Naive thymus-derived CD8-positive, alpha-beta T cell (primary cell): ENCODE measurements around the gene COPZ1. TPM values are rescaled to one million over a fixed set of nuclear protein-coding genes. Genes with fewer than 3 reads are reported as not detected.

Experiments
- ATAC-seq, 2 donors: fragments of 150-1000 bp; cut with Tn5 transposase in 1 of 2; sonication (Bioruptor Pico), chemical (Tn5 transposase) in 1 of 2; 1 replicate in 1 of 2; 2 replicates in 1 of 2; pipeline ENCODE4 v1.10.0; 2021; ENCODE audit warnings: mild to moderate bottlenecking in 2 of 2, moderate library complexity in 2 of 2
- POLR2A ChIA-PET: fragments of 350-600 bp; sonication (Branson Sonifier 250); formaldehyde crosslinking; loops from one replicate; lab custom pipeline; 2021; ENCODE audit warnings: antibody characterized with exemption; lab: Charles Lee
- DNase-seq, 10 donors: peaks; one replicate each; pipeline versions ENCODE4 v3.0.0 to v3.0.0-alpha.2; 2020 to 2022
- H3K27ac Mint-ChIP-seq, 10 donors: one replicate each; pipeline ENCODE4 v1.8.0; 2020 to 2022; ENCODE audit warnings: mild to moderate bottlenecking in 10 of 10, mixed read lengths in 10 of 10, moderate library complexity in 4 of 10, inconsistent platforms in 1 of 10
- H3K27me3 Mint-ChIP-seq, 5 donors: one replicate each; pipeline ENCODE4 v1.8.0; 2021 to 2022; ENCODE audit warnings: mixed read lengths in 5 of 5
- H3K36me3 Mint-ChIP-seq, 3 donors: one replicate each; pipeline ENCODE4 v1.8.0; 2020 to 2022; ENCODE audit warnings: mixed read lengths in 3 of 3, mild to moderate bottlenecking in 2 of 3, inconsistent platforms in 1 of 3
- H3K4me1 Mint-ChIP-seq, 4 donors: one replicate each; pipeline ENCODE4 v1.8.0; 2021 to 2022; ENCODE audit warnings: mixed read lengths in 4 of 4
- H3K4me3 Mint-ChIP-seq, 10 donors: one replicate each; pipeline ENCODE4 v1.8.0; 2020 to 2022; ENCODE audit warnings: mild to moderate bottlenecking in 10 of 10, mixed read lengths in 10 of 10, moderate library complexity in 6 of 10, inconsistent platforms in 1 of 10
- H3K9me3 Mint-ChIP-seq, 9 donors: one replicate each; pipeline ENCODE4 v1.8.0; 2020 to 2022; ENCODE audit warnings: mixed read lengths in 9 of 9, mild to moderate bottlenecking in 3 of 9, inconsistent platforms in 1 of 9, moderate library complexity in 1 of 9
- microRNA-seq: library from miRNA; unstranded; fragments of <30 nt; microRNA quantifications from one replicate; pipeline ENCODE4 v1.2.0, GENCODE V29; 2022; ENCODE audit warnings: borderline microRNAs expressed
- polyA plus RNA-seq, 3 donors: library from polyadenylated mRNA; unstranded; fragments of 300-500 nt; fragmentation: Illumina TruSeq; gene quantifications; one replicate each; pipeline ENCODE4 v1.2.3, GENCODE V29; 2021
- total RNA-seq, 8 experiments: library from RNA in 2 of 8; stranded (reverse) in 2 of 8; gene quantifications; one replicate each; pipeline ENCODE4 v1.2.3 and lab custom pipeline; 2021 to 2026

The COPZ1 gene
- total and polyA plus RNA-seq, 5 experiments from 2014 or later = 79.0 to 152 (median 128) TPM

- Mint-ChIP-seq H3K27ac (no peak overlapping the region), H3K4me1 (peaks cover 17 to 32% (median 31%) of the 10 kb centered on the region in 4 donors)
- POLR2A ChIA-PET = interaction anchor here (0.5 to 1.1 kb wide), 2 partner anchors 23 to 99 kb away, joined by 3 to 6 read pairs; no protein-coding TSS in a partner anchor
Observed at GRCh38 chr12:54395545-54395944, 70.6 kb downstream of the COPZ1 start.

GRCh38 chr12:54397157-54397556, 72.2 kb downstream of the COPZ1 start:
- Mint-ChIP-seq H3K9me3 (no peaks in the 10 kb centered on the region), H3K27ac (peak overlapping the region in 3 of 10 donors; percentile 12 to 35 (median 27)), H3K36me3 (peaks cover 9 to 80% (median 29%) of the 10 kb centered on the region in 3 donors), H3K4me3 (no peak overlapping the region), H3K4me1 (peaks cover 10 to 23% (median 18%) of the 10 kb centered on the region in 4 donors), H3K27me3 (no peaks in the 10 kb centered on the region)
- DNase-seq (no peak), ATAC-seq (no peak)
- POLR2A ChIA-PET = interaction anchor here (5.3 kb wide), 1 partner anchor 19 kb away, joined by 99 read pairs; the partner anchor contains the start of gene ITGA5

More at GRCh38 chr12:54395545-54395944, 70.6 kb downstream of the COPZ1 start:
- ATAC-seq = no peak
- no peaks in the 10 kb centered on the region for H3K9me3 Mint-ChIP-seq
- H3K4me3 Mint-ChIP-seq = peak overlapping the region in 1 of 10 donors; percentile 34
- H3K36me3 Mint-ChIP-seq = peaks cover 9 to 64% (median 20%) of the 10 kb centered on the region in 3 donors
- no peak for DNase-seq
- no peaks in the 10 kb centered on the region for H3K27me3 Mint-ChIP-seq

- Mint-ChIP-seq H3K27ac (peak overlapping the region in 2 of 10 donors; percentile 40), H3K4me3 (no peak overlapping the region), H3K9me3 (no peaks in the 10 kb centered on the region), H3K4me1 (peaks cover 9 to 18% (median 16%) of the 10 kb centered on the region in 4 donors), H3K27me3 (no peaks in the 10 kb centered on the region), H3K36me3 (peaks cover 9 to 90% (median 29%) of the 10 kb centered on the region in 3 donors)
- DNase-seq = no peak
- POLR2A ChIA-PET = interaction anchor here (1.1 to 5.3 kb wide), 3 partner anchors 18 to 99 kb away, joined by 4 to 99 read pairs (median 61); partner anchors contain the start of genes ITGA5 and NCKAP1L
- ATAC-seq = no peak
Observed at GRCh38 chr12:54398218-54398617, 73.3 kb downstream of the COPZ1 start.

- peak overlapping the region in 8 of 10 donors; percentile 0 to 74 (median 36) for H3K27ac Mint-ChIP-seq
- no peaks in the 10 kb centered on the region for H3K27me3 Mint-ChIP-seq
- peaks cover 5 to 10% (median 10%) of the 10 kb centered on the region in 4 donors for H3K4me1 Mint-ChIP-seq
- ATAC-seq (peak; percentile 94 to 99), DNase-seq (peak; percentile 77 to 96 (median 87))
- H3K9me3 Mint-ChIP-seq = no peaks in the 10 kb centered on the region
- POLR2A ChIA-PET = interaction anchor here (1.0 to 5.3 kb wide), 8 partner anchors 9 to 98 kb away, joined by 4 to 99 read pairs (median 5); partner anchors contain the start of genes ITGA5 and NCKAP1L
- H3K36me3 Mint-ChIP-seq = peaks cover 9 to 96% (median 27%) of the 10 kb centered on the region in 3 donors
- no peak overlapping the region for H3K4me3 Mint-ChIP-seq
Observed at GRCh38 chr12:54398995-54399793, 74.3 kb downstream of the COPZ1 start.

GRCh38 chr12:54401119-54401518, 76.2 kb downstream of the COPZ1 start:
- H3K9me3 Mint-ChIP-seq = no peaks in the 10 kb centered on the region
- peaks cover 12 to 28% (median 21%) of the 10 kb centered on the region in 4 donors for H3K4me1 Mint-ChIP-seq
- peaks cover 9 to 95% (median 26%) of the 10 kb centered on the region in 3 donors for H3K36me3 Mint-ChIP-seq
- no peak overlapping the region for H3K4me3 Mint-ChIP-seq
- H3K27ac Mint-ChIP-seq = peak overlapping the region in 9 of 10 donors; percentile 0 to 79 (median 73)
- ATAC-seq (no peak), DNase-seq (no peak)
- no peaks in the 10 kb centered on the region for H3K27me3 Mint-ChIP-seq
- POLR2A ChIA-PET = interaction anchor here (0.6 to 5.3 kb wide), 5 partner anchors 9 to 47 kb away, joined by 3 to 99 read pairs (median 5); partner anchors contain the start of gene ITGA5

Small RNA genes lying within 50 kb of the gene (microRNA-seq; reads per million reads assigned to microRNA genes)
- gene MIR148B = 116 reads per million, percentile 65 among the genes with 10 or more reads in this experiment

Other genes starting within 250 kb of the COPZ1 start
- gene SMUG1, start 136.1 kb upstream of the COPZ1 start, total RNA-seq = 10 to 100 TPM; 21.0 to 22.0 TPM
- gene SMUG1, start 136.1 kb upstream of the COPZ1 start, polyA plus RNA-seq = 10 to 100 TPM; 15.4 to 23.6 (median 17.6) TPM
- 10 to 100 TPM; 66.6 to 70.5 TPM for gene CBX5, start 45.0 kb upstream of the COPZ1 start, total RNA-seq
- gene CBX5, start 45.0 kb upstream of the COPZ1 start, polyA plus RNA-seq = 10 to 100 TPM; 23.7 to 34.4 (median 29.4) TPM
- gene HNRNPA1, start 44.4 kb upstream of the COPZ1 start, total RNA-seq = 1,000 to 10,000 TPM; 1,109 to 1,141 TPM
- gene HNRNPA1, start 44.4 kb upstream of the COPZ1 start, polyA plus RNA-seq = 1,000 to 10,000 TPM in 1 of 3 donors, 100 to 1,000 TPM in 2; 932 to 1,177 (median 943) TPM
- gene NFE2, start 24.1 kb upstream of the COPZ1 start, total RNA-seq = not detected
- under 1 TPM in 1 of 3 donors, not detected in 2; 0.14 TPM for gene NFE2, start 24.1 kb upstream of the COPZ1 start, polyA plus RNA-seq
- gene GPR84, start 39.4 kb downstream of the COPZ1 start, total RNA-seq = not detected
- gene GPR84, start 39.4 kb downstream of the COPZ1 start, polyA plus RNA-seq = not detected
- 1 to 10 TPM; 1.7 to 3.2 TPM for gene ZNF385A, start 59.6 kb downstream of the COPZ1 start, total RNA-seq
- under 1 TPM in 1 of 3 donors, not detected in 2; 0.42 TPM for gene ZNF385A, start 59.6 kb downstream of the COPZ1 start, polyA plus RNA-seq
- 100 to 1,000 TPM; 126 to 127 TPM for gene ITGA5, start 94.1 kb downstream of the COPZ1 start, total RNA-seq
- gene ITGA5, start 94.1 kb downstream of the COPZ1 start, polyA plus RNA-seq = 10 to 100 TPM; 13.4 to 44.5 (median 19.7) TPM
- 1 to 10 TPM; 3.6 to 3.8 TPM for gene GTSF1, start 148.5 kb downstream of the COPZ1 start, total RNA-seq
- gene GTSF1, start 148.5 kb downstream of the COPZ1 start, polyA plus RNA-seq = 10 to 100 TPM; 13.7 to 16.7 (median 15.3) TPM
- gene NCKAP1L, start 172.6 kb downstream of the COPZ1 start, total RNA-seq = 100 to 1,000 TPM; 111 to 115 TPM
- 10 to 100 TPM; 70.5 to 76.3 (median 74.8) TPM for gene NCKAP1L, start 172.6 kb downstream of the COPZ1 start, polyA plus RNA-seq
- gene PDE1B, start 224.5 kb downstream of the COPZ1 start, total RNA-seq = 1 to 10 TPM; 6.6 to 6.7 TPM
- gene PDE1B, start 224.5 kb downstream of the COPZ1 start, polyA plus RNA-seq = 1 to 10 TPM in 1 of 3 donors, under 1 TPM in 2; 0.03 to 2.9 (median 0.44) TPM